WERI-Rb-1 (cell line): Measurements from ENCODE around the gene LYPD8.

Source experiments
- DNase-seq: peaks from one replicate; pipeline ENCODE4 v3.0.0-alpha.2; 2020
- H3K27ac ChIP-seq: fragments of 250-450 bp; sonication (Bioruptor Pico); 2 replicates; pipeline ENCODE4 v1.5.1; 2020; ENCODE audit warnings: mild to moderate bottlenecking, moderate library complexity
- H3K27me3 ChIP-seq: fragments of 250-450 bp; sonication (Bioruptor Pico); 2 replicates; pipeline ENCODE4 v1.5.1; 2021; ENCODE audit warnings: mild to moderate bottlenecking, low read depth, moderate library complexity; ENCODE audit not compliant: insufficient read depth, severe bottlenecking
- H3K36me3 ChIP-seq: fragments of 250-450 bp; sonication (Bioruptor Pico); 2 replicates; pipeline ENCODE4 v1.5.1; 2020; ENCODE audit warnings: mild to moderate bottlenecking, moderate library complexity
- H3K4me3 ChIP-seq: 2 replicates; pipeline ENCODE4 v1.5.1; 2011; ENCODE audit warnings: low read depth, mild to moderate bottlenecking, control low read depth, low read length
- H3K9me3 ChIP-seq: fragments of 250-450 bp; sonication (Bioruptor Pico); 2 replicates; pipeline ENCODE4 v1.5.1; 2021; ENCODE audit warnings: mild to moderate bottlenecking, moderate library complexity; ENCODE audit not compliant: severe bottlenecking
- CTCF ChIP-seq: IDR thresholded peaks from 2 replicates; pipeline ENCODE4 v1.5.1; 2011; ENCODE audit warnings: low read depth, mild to moderate bottlenecking, control low read depth, inconsistent platforms, low read length

The LYPD8 gene

GRCh38 chr1:248787430-248787829 is 31.9 kb upstream of the LYPD8 start:
- Histone ChIP-seq H3K4me3 (no peak overlapping the region), H3K27me3 (peaks cover 92% of the 10 kb centered on the region), H3K9me3 (peaks cover 7% of the 10 kb centered on the region), H3K27ac (no peak overlapping the region), H3K36me3 (no peaks in the 10 kb centered on the region)
- DNase-seq = no peak
- TF ChIP-seq CTCF = no peak

GRCh38 chr1:248786156-248786555 is 30.6 kb upstream of the LYPD8 start:
- DNase-seq = no peak
- Histone ChIP-seq H3K4me3 (no peak overlapping the region), H3K9me3 (peaks cover 6% of the 10 kb centered on the region), H3K36me3 (no peaks in the 10 kb centered on the region), H3K27me3 (peaks cover 87% of the 10 kb centered on the region), H3K27ac (no peak overlapping the region)
- no peak for TF ChIP-seq CTCF

- Histone ChIP-seq H3K4me3 (no peak overlapping the region), H3K9me3 (peaks cover 12% of the 10 kb centered on the region), H3K27ac (no peak overlapping the region), H3K36me3 (no peaks in the 10 kb centered on the region), H3K27me3 (peaks cover 84% of the 10 kb centered on the region)
- no peak for TF ChIP-seq CTCF
- no peak for DNase-seq
Observed at GRCh38 chr1:248783367-248783766, 27.8 kb upstream of the LYPD8 start.

- peak; percentile 75 for DNase-seq
- H3K36me3 ChIP-seq = no peaks in the 10 kb centered on the region
- H3K27ac ChIP-seq = no peak overlapping the region
- TF ChIP-seq CTCF = no peak
- peaks cover 83% of the 10 kb centered on the region for H3K27me3 ChIP-seq
- H3K9me3 ChIP-seq = peaks cover 12% of the 10 kb centered on the region
- H3K4me3 ChIP-seq = no peak overlapping the region
Observed at GRCh38 chr1:248782416-248783141, 27.0 kb upstream of the LYPD8 start.

GRCh38 chr1:248779350-248779749 is 23.8 kb upstream of the LYPD8 start:
- H3K27me3 ChIP-seq = peaks cover 84% of the 10 kb centered on the region
- H3K36me3 ChIP-seq = no peaks in the 10 kb centered on the region
- no peak overlapping the region for H3K4me3 ChIP-seq
- TF ChIP-seq CTCF = no peak
- no peak overlapping the region for H3K27ac ChIP-seq
- no peak for DNase-seq
- peaks cover 12% of the 10 kb centered on the region for H3K9me3 ChIP-seq

GRCh38 chr1:248778906-248779305 is 23.3 kb upstream of the LYPD8 start:
- no peaks in the 10 kb centered on the region for H3K36me3 ChIP-seq
- TF ChIP-seq CTCF = no peak
- H3K9me3 ChIP-seq = peaks cover 12% of the 10 kb centered on the region
- no peak for DNase-seq
- H3K27me3 ChIP-seq = peaks cover 84% of the 10 kb centered on the region
- no peak overlapping the region for H3K4me3 ChIP-seq
- no peak overlapping the region for H3K27ac ChIP-seq
